Coronary artery (tissue), 2 donors: ENCODE measurements around the gene SOX1.

Experiments
- DNase-seq: peaks from one replicate; pipeline ENCODE4 v3.0.0-alpha.2; 2017; ENCODE audit warnings: low spot score
- H3K27ac ChIP-seq, 2 donors: fragments of 200-600 bp; sonication (generic); one replicate each; pipeline ENCODE4 v1.5.1; 2016 to 2019
- H3K4me3 ChIP-seq: fragments of 200-600 bp; sonication (generic); 2 replicates; pipeline ENCODE4 v1.5.1; 2016; ENCODE audit warnings: mild to moderate bottlenecking, moderate library complexity
- CTCF ChIP-seq: fragments of 200-600 bp; sonication (generic); IDR thresholded peaks from one replicate; pipeline ENCODE4 v1.5.1; 2019; ENCODE audit warnings: antibody characterized with exemption

SOX1 gene

GRCh38 chr13:112062072-112062567 is 4.8 kb upstream of the SOX1 start:
- H3K27ac ChIP-seq, result no peak overlapping the region
- no peak for DNase-seq
- no peak overlapping the region for H3K4me3 ChIP-seq
- TF ChIP-seq CTCF, result no peak

- DNase-seq, result no peak
- Histone ChIP-seq H3K4me3 (peak overlapping the region; percentile 36), H3K27ac (no peak overlapping the region)
- no peak for TF ChIP-seq CTCF
Measured at GRCh38 chr13:112062571-112063570, 4.1 kb upstream of the SOX1 start.

GRCh38 chr13:112063807-112064206 is 3.1 kb upstream of the SOX1 start:
- DNase-seq, result no peak
- no peak for TF ChIP-seq CTCF
- no peak overlapping the region for H3K27ac ChIP-seq
- H3K4me3 ChIP-seq, result no peak overlapping the region

- no peak for TF ChIP-seq CTCF
- Histone ChIP-seq H3K4me3 (no peak overlapping the region), H3K27ac (no peak overlapping the region)
- DNase-seq, result no peak
Measured at GRCh38 chr13:112064222-112064621, 2.7 kb upstream of the SOX1 start.

GRCh38 chr13:112065521-112065866 is 1.5 kb upstream of the SOX1 start:
- no peak overlapping the region for H3K27ac ChIP-seq
- no peak for TF ChIP-seq CTCF
- DNase-seq, result no peak
- H3K4me3 ChIP-seq, result no peak overlapping the region

GRCh38 chr13:112065867-112066623 is 904 bp upstream of the SOX1 start:
- H3K27ac ChIP-seq, result no peak overlapping the region
- peak overlapping the region; percentile 66 for H3K4me3 ChIP-seq
- no peak for DNase-seq
- no peak for TF ChIP-seq CTCF
